Panc1 (cell line): Measurements from ENCODE around the gene SUGCT. TPM values are rescaled to one million over a fixed set of nuclear protein-coding genes. Genes with fewer than 3 reads are reported as not detected.
"Not testable (repeated sequence)": the region's sequence is repeated elsewhere in the genome, so short reads cannot be mapped to it uniquely, and the experiment has no call there.

ENCODE experiments used
- ATAC-seq: fragments of 200-7000 bp; cut with Tn5 transposase; 2 replicates; pipeline ENCODE4 v1.9.1; 2020; ENCODE audit warnings: mild to moderate bottlenecking, moderate library complexity
- BruUV-seq: library from RNA; stranded (reverse); fragments of 400-500 nt; replicated peaks from 2 replicates; lab custom pipeline; 2021; lab: Mats Ljungman, UMichigan
- CTCF ChIA-PET: fragments of 300-600 bp; sonication (Branson Sonifier 250); formaldehyde crosslinking; loops from one replicate; lab custom pipeline; 2022; ENCODE audit warnings: antibody characterized with exemption; lab: Charles Lee
- POLR2A ChIA-PET: fragments of 300-600 bp; sonication (Branson Sonifier 250); formaldehyde crosslinking; loops from one replicate; lab custom pipeline; 2022; ENCODE audit warnings: antibody characterized with exemption; lab: Charles Lee
- DNase-seq: peaks from one replicate; pipeline ENCODE4 v3.0.0-alpha.2; 2010; ENCODE audit warnings: low read depth, low spot score
- H3K27ac ChIP-seq: 2 replicates; pipeline ENCODE4 v1.5.1; 2011; ENCODE audit warnings: mild to moderate bottlenecking, low read length, inconsistent platforms
- H3K27me3 ChIP-seq: fragments of 200-500 bp; sonication (Bioruptor generic); 2 replicates; pipeline ENCODE4 v1.6.0; 2014; ENCODE audit warnings: low read length, inconsistent platforms; ENCODE audit not compliant: control insufficient read depth, insufficient read depth
- H3K36me3 ChIP-seq: fragments of 200-500 bp; sonication (Bioruptor generic); 2 replicates; pipeline ENCODE4 v1.5.1; 2014; ENCODE audit warnings: inconsistent platforms, mild to moderate bottlenecking, low read length, moderate library complexity; ENCODE audit not compliant: control insufficient read depth, insufficient read depth
- H3K4me1 ChIP-seq: 2 replicates; pipeline ENCODE4 v1.5.1; 2011; ENCODE audit warnings: inconsistent platforms, mild to moderate bottlenecking, low read length, moderate library complexity; ENCODE audit not compliant: control insufficient read depth, insufficient read depth
- H3K4me3 ChIP-seq, 2 experiments: 2 replicates each; pipeline ENCODE4 v1.5.1; 2011 to 2012; ENCODE audit warnings: low read depth in 2 of 2, low read length in 2 of 2, mild to moderate bottlenecking in 2 of 2, inconsistent platforms in 1 of 2, moderate library complexity in 1 of 2
- H3K9me3 ChIP-seq: fragments of 200-500 bp; sonication (Bioruptor generic); 2 replicates; pipeline ENCODE4 v1.5.1; 2014; ENCODE audit warnings: low read depth, mild to moderate bottlenecking, inconsistent platforms, low read length, moderate library complexity; ENCODE audit not compliant: control insufficient read depth, insufficient read depth
- POLR2AphosphoS5 ChIP-seq: IDR thresholded peaks from 2 replicates; pipeline ENCODE4 v1.6.1; 2012; ENCODE audit warnings: mild to moderate bottlenecking, low read depth, low read length, moderate library complexity
- SIN3A ChIP-seq: IDR thresholded peaks from 2 replicates; pipeline ENCODE4 v1.6.1; 2012; ENCODE audit warnings: low read depth, mild to moderate bottlenecking, low read length, moderate library complexity, borderline replicate concordance; ENCODE audit not compliant: insufficient read depth
- TCF7L2 ChIP-seq: IDR thresholded peaks from 2 replicates; pipeline ENCODE4 v1.6.1; 2011; ENCODE audit warnings: mild to moderate bottlenecking, low read depth, low read length, inconsistent platforms
- in situ Hi-C: cut with HindIII; loops from 2 replicates; pipeline ENCODE4 v1.10.0; 2016; ENCODE audit warnings: low sequenced_read_pairs, low pct_unique_long_range_greater_than_20kb
- intact Hi-C: fragments of 100-400 bp; cut with micrococcal nuclease; formaldehyde crosslinking; loops from one replicate; pipeline ENCODE4 v1.10.0; 2022; ENCODE audit not compliant: unreplicated experiment
- total RNA-seq: library from RNA; stranded (reverse); gene quantifications from one replicate; pipeline ENCODE4 v1.2.1, GENCODE V29; 2021; ENCODE audit not compliant: unreplicated experiment
- TF ChIP-seq, protein P1 (sequence below), 2 experiments: IDR thresholded peaks; 2 replicates each; pipeline ENCODE4 v1.6.1; 2011 to 2012; ENCODE audit warnings: low read depth in 2 of 2, control low read depth in 1 of 2, low read length in 1 of 2, mild to moderate bottlenecking in 1 of 2, moderate library complexity in 1 of 2; ENCODE audit not compliant: insufficient read depth in 1 of 2
- TF ChIP-seq, protein P2 (sequence below): fragments of 450-650 bp; IDR thresholded peaks from 2 replicates; pipeline ENCODE4 v1.5.1; 2017; ENCODE audit warnings: mild to moderate bottlenecking

Gene SUGCT
- total RNA-seq, 1 experiment from 2014 or later: 3.1 TPM

DNA sequence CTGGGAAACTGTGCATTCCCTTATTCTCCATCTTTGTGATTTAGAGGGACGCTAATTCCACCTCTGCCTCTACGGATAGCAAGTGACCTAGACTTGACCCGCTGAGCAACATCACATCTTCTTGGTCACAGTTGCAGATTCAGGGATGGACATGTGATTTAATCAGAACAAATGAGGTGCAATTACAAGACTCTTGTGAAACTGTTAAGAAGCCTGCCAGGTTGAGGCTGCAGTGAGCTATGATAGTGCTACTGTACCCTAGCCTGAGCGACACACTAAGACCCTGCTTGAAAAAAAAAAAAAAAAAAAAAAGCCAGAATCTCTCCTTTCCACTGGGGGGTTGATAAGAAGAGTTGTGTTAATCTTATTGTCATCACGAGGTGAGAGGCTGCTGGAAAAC, 14.8 kb upstream of the SUGCT start:
- POLR2A ChIA-PET: no interaction called here

DNA sequence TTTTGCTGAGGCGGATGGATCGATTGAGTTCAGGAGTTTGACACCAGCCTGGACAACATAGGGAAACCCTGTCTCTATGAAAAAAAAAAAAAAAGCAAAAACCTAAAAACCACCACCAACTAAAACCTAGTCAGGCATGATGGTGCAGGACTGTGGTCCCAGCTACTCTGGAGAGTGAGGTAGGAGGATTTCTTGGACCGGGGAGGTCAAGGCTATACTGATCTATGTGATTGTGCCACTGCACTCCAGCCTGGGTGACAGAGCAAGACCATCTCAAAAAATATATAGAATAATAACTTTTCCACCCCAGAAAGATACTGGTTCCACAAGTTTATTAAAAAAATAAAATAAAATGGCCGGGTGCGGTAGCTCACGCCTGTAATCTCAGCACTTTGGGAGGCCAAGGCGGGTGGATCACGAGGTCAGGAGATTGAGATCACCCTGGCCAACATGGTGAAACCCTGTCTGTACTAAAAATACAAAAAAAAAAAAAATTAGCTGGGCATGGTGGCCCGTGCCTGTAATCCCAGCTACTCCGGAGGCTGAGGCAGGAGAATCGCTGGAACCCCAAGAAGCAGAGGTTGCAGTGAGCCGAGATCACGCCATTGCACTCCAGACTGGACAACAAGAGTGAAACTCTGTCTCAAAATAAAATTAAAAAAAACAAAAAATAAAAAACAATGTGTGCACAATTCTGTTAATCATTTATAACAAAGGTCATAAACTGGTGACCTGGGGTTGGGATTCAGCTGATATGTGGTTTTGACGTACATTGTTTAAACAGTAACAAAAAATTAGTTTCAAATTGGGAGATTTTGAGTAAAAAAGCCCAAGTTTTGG, 12.5 kb upstream of the SUGCT start:
- H3K27ac ChIP-seq, ATAC-seq, H3K9me3 ChIP-seq, H3K4me3 ChIP-seq, DNase-seq, intact Hi-C loops, H3K36me3 ChIP-seq, H3K4me1 ChIP-seq, CTCF ChIA-PET, in situ Hi-C loops, BruUV-seq, H3K27me3 ChIP-seq: not testable (repeated sequence)
- POLR2A ChIA-PET: interaction anchor here (0.6 kb wide), 1 partner anchor 33 kb away, joined by 7 read pairs; no protein-coding TSS in a partner anchor

More for the DNA sequence above, 14.8 kb upstream of the SUGCT start:
- in situ Hi-C loops: no loop called here
- H3K27ac ChIP-seq: no peak overlapping the region
- CTCF ChIA-PET: no interaction called here
- ATAC-seq (no peak), DNase-seq (no peak)
- no TSS peak for BruUV-seq
- no peaks in the 10 kb centered on the region for H3K4me1 ChIP-seq
- H3K27me3 ChIP-seq: no peaks in the 10 kb centered on the region
- no peaks in the 10 kb centered on the region for H3K9me3 ChIP-seq
- TF ChIP-seq TCF7L2 (no peak), POLR2AphosphoS5 (no peak)
- TF ChIP-seq, protein P1, sequence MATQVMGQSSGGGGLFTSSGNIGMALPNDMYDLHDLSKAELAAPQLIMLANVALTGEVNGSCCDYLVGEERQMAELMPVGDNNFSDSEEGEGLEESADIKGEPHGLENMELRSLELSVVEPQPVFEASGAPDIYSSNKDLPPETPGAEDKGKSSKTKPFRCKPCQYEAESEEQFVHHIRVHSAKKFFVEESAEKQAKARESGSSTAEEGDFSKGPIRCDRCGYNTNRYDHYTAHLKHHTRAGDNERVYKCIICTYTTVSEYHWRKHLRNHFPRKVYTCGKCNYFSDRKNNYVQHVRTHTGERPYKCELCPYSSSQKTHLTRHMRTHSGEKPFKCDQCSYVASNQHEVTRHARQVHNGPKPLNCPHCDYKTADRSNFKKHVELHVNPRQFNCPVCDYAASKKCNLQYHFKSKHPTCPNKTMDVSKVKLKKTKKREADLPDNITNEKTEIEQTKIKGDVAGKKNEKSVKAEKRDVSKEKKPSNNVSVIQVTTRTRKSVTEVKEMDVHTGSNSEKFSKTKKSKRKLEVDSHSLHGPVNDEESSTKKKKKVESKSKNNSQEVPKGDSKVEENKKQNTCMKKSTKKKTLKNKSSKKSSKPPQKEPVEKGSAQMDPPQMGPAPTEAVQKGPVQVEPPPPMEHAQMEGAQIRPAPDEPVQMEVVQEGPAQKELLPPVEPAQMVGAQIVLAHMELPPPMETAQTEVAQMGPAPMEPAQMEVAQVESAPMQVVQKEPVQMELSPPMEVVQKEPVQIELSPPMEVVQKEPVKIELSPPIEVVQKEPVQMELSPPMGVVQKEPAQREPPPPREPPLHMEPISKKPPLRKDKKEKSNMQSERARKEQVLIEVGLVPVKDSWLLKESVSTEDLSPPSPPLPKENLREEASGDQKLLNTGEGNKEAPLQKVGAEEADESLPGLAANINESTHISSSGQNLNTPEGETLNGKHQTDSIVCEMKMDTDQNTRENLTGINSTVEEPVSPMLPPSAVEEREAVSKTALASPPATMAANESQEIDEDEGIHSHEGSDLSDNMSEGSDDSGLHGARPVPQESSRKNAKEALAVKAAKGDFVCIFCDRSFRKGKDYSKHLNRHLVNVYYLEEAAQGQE (IDR thresholded peaks at IDR 0.05; ENCODE audit: insufficient read depth in 1 of 2, low read depth in 2 of 2, low read length in 1 of 2): no peak
- TF ChIP-seq, protein P2, sequence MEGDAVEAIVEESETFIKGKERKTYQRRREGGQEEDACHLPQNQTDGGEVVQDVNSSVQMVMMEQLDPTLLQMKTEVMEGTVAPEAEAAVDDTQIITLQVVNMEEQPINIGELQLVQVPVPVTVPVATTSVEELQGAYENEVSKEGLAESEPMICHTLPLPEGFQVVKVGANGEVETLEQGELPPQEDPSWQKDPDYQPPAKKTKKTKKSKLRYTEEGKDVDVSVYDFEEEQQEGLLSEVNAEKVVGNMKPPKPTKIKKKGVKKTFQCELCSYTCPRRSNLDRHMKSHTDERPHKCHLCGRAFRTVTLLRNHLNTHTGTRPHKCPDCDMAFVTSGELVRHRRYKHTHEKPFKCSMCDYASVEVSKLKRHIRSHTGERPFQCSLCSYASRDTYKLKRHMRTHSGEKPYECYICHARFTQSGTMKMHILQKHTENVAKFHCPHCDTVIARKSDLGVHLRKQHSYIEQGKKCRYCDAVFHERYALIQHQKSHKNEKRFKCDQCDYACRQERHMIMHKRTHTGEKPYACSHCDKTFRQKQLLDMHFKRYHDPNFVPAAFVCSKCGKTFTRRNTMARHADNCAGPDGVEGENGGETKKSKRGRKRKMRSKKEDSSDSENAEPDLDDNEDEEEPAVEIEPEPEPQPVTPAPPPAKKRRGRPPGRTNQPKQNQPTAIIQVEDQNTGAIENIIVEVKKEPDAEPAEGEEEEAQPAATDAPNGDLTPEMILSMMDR: no peak
- H3K4me3 ChIP-seq: no peak overlapping the region
- no peaks in the 10 kb centered on the region for H3K36me3 ChIP-seq
- intact Hi-C loops: no loop called here

DNA sequence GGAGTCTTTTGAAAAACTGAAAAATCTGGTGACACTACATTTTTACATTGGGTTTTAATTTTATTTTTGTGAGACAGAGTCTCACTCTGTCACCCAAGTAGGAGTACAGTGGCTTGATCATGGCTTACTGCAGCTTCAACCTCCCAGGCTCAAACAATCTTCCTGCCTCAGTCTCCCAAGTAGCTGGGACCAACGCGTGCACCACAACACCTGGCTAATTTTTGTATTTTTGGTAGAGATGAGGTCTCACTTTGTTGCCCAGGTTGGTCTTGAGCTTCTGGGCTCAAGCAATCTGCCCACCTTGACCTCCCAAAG, 11.9 kb upstream of the SUGCT start:
- POLR2A ChIA-PET: interaction anchor here (0.6 kb wide), 1 partner anchor 34 kb away, joined by 7 read pairs; no protein-coding TSS in a partner anchor
- H3K9me3 ChIP-seq: no peaks in the 10 kb centered on the region
- in situ Hi-C loops: no loop called here
- TF ChIP-seq POLR2AphosphoS5 (no peak), TCF7L2 (no peak), SIN3A (no peak)
- TF ChIP-seq, protein P2: no peak
- TF ChIP-seq, protein P1 (IDR thresholded peaks at IDR 0.05; ENCODE audit: insufficient read depth in 1 of 2, low read depth in 2 of 2, low read length in 1 of 2): no peak
- DNase-seq: no peak
- H3K36me3 ChIP-seq: no peaks in the 10 kb centered on the region
- H3K27me3 ChIP-seq: no peaks in the 10 kb centered on the region
- no peak for ATAC-seq
- BruUV-seq: no TSS peak
- no peak overlapping the region for H3K4me3 ChIP-seq
- CTCF ChIA-PET: no interaction called here
- H3K27ac ChIP-seq: no peak overlapping the region
- intact Hi-C loops: no loop called here
- no peaks in the 10 kb centered on the region for H3K4me1 ChIP-seq
